Measurements from ENCODE around the gene DAZAP2.
"Not testable (repeated sequence)": the region's sequence is repeated elsewhere in the genome, so short reads cannot be mapped to it uniquely, and the experiment has no call there.

Gene DAZAP2

GRCh38 chr12:51214895-51215294, 23.7 kb upstream of the DAZAP2 start:
- Histone ChIP-seq H3K4me3 (ENCODE audit: low read depth in 1 of 5, low read length in 5 of 5) (no peak overlapping the region), H3K4me1 (ENCODE audit: control insufficient read depth in 5 of 5, insufficient read depth in 5 of 5, low read length in 5 of 5) (peaks cover 3 to 25% (median 21%) of the 10 kb centered on the region in 5 donors), H3K36me3 (ENCODE audit: control insufficient read depth in 5 of 5, insufficient read depth in 5 of 5, low read length in 5 of 5) (peaks cover 0 to 9% (median 2%) of the 10 kb centered on the region in 5 donors), H3K9me3 (ENCODE audit: control insufficient read depth in 5 of 5, low read length in 5 of 5) (no peaks in the 10 kb centered on the region), H3K9ac (ENCODE audit: low read length in 5 of 5) (no peak overlapping the region), H3K27ac (ENCODE audit: low read depth, low read length) (no peak overlapping the region), H3K27me3 (ENCODE audit: control insufficient read depth in 5 of 5, insufficient read depth in 4 of 5, low read length in 5 of 5) (no peaks in the 10 kb centered on the region)

DNA sequence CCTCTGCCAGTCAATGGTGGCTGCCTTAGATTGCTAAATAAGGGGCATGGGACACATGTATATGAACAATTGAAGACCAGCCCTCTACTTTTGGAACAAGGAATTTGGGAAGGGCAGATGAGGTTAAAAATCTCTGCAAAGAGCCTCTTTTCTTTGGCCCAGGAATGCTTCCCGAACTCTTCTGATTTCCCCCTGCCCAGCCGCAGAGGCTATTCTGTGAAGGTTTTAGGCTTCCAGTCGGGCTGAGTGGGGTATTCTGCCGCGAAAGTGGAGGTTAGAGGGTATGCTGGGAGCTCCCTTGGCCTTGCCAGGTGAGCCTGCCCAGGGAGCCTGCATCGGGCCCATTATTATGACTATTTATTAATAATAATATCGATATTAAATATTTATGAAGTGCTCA, 22.0 kb upstream of the DAZAP2 start:
- no peaks in the 10 kb centered on the region for H3K27me3 ChIP-seq (ENCODE audit: control insufficient read depth in 5 of 5, insufficient read depth in 4 of 5, low read length in 5 of 5)
- H3K36me3 ChIP-seq (ENCODE audit: control insufficient read depth in 5 of 5, insufficient read depth in 5 of 5, low read length in 5 of 5) = peaks cover 0 to 3% (median 2%) of the 10 kb centered on the region in 5 donors
- H3K4me1 ChIP-seq (ENCODE audit: control insufficient read depth in 5 of 5, insufficient read depth in 5 of 5, low read length in 5 of 5) = peaks cover 3 to 23% (median 21%) of the 10 kb centered on the region in 5 donors
- no peaks in the 10 kb centered on the region for H3K9me3 ChIP-seq (ENCODE audit: control insufficient read depth in 5 of 5, low read length in 5 of 5)
- H3K27ac ChIP-seq (ENCODE audit: low read depth, low read length) = peak overlapping the region; percentile 65
- H3K4me3 ChIP-seq (ENCODE audit: low read depth in 1 of 5, low read length in 5 of 5) = peak overlapping the region; percentile 40 to 91 (median 85)
- H3K9ac ChIP-seq (ENCODE audit: low read length in 5 of 5) = peak overlapping the region in 4 of 5 donors; percentile 59 to 88 (median 81)

- Histone ChIP-seq H3K4me1 (ENCODE audit: control insufficient read depth in 5 of 5, insufficient read depth in 5 of 5, low read length in 5 of 5) (peaks cover 3 to 23% (median 21%) of the 10 kb centered on the region in 5 donors), H3K36me3 (ENCODE audit: control insufficient read depth in 5 of 5, insufficient read depth in 5 of 5, low read length in 5 of 5) (peaks cover 0 to 3% (median 2%) of the 10 kb centered on the region in 5 donors), H3K9me3 (ENCODE audit: control insufficient read depth in 5 of 5, low read length in 5 of 5) (no peaks in the 10 kb centered on the region), H3K9ac (ENCODE audit: low read length in 5 of 5) (peak overlapping the region in 4 of 5 donors; percentile 59 to 92 (median 89)), H3K4me3 (ENCODE audit: low read depth in 1 of 5, low read length in 5 of 5) (peak overlapping the region; percentile 40 to 91 (median 86)), H3K27me3 (ENCODE audit: control insufficient read depth in 5 of 5, insufficient read depth in 4 of 5, low read length in 5 of 5) (no peaks in the 10 kb centered on the region), H3K27ac (ENCODE audit: low read depth, low read length) (peak overlapping the region; percentile 95)
These were observed 21.3 kb upstream of the DAZAP2 start for GRCh38 chr12:51217133-51217967.

DNA sequence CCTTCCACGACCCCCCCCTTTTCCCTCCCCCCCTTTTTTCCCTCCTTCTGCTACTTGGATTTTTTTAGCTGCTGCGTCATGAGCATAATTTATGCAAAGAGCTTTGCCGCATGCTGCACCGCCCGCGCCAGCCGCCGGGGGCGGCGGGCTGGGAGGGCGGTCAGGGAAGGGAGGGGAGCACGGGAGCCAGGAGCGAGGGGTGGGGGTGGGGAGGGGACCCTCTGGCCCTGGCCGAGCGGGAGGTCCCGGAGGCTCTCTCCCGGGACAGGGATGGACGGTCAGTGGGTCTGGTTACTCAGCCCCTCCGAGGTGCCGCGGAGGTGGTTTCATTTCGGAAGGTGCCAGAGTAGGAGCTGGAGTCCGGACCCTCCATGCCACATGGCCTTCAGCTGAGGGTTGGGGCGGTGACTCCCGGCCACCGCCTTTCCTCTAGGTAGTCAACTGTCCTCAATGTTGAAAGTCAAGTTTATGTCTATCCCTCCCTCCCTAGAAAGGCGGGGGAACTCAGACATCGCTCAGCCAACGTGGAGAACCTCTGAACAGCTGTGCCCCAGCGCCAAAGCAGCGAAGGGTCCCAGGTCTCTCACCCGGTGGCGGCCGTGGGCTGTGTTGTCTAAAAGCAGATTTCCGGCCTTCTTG, 20.5 kb upstream of the DAZAP2 start, which contains the start of gene POU6F1:
POU6F1 (minus strand) TSS at position 95 of the 639 bp plus-strand sequence. CDS start 11,226 bp downstream, outside the sequence.
- Histone ChIP-seq H3K9ac (ENCODE audit: low read length in 5 of 5) (peak within 1 kb of the TSS; percentile 84 to 94 (median 92)), H3K36me3 (ENCODE audit: control insufficient read depth in 5 of 5, insufficient read depth in 5 of 5, low read length in 5 of 5) (peaks cover 0 to 3% (median 2%) of the 10 kb centered on the region in 5 donors), H3K27ac (ENCODE audit: low read depth, low read length) (peak within 1 kb of the TSS; percentile 95), H3K4me3 (ENCODE audit: low read depth in 1 of 5, low read length in 5 of 5) (peak within 1 kb of the TSS; percentile 81 to 91 (median 86)), H3K4me1 (ENCODE audit: control insufficient read depth in 5 of 5, insufficient read depth in 5 of 5, low read length in 5 of 5) (peaks cover 3 to 26% (median 21%) of the 10 kb centered on the region in 5 donors), H3K27me3 (ENCODE audit: control insufficient read depth in 5 of 5, insufficient read depth in 4 of 5, low read length in 5 of 5) (no peaks in the 10 kb centered on the region), H3K9me3 (ENCODE audit: control insufficient read depth in 5 of 5, low read length in 5 of 5) (no peaks in the 10 kb centered on the region)

GRCh38 chr12:51218607-51219161, 19.9 kb upstream of the DAZAP2 start:
- no peaks in the 10 kb centered on the region for H3K9me3 ChIP-seq (ENCODE audit: control insufficient read depth in 5 of 5, low read length in 5 of 5)
- H3K27ac ChIP-seq (ENCODE audit: low read depth, low read length) = peak overlapping the region; percentile 95
- peaks cover 3 to 26% (median 21%) of the 10 kb centered on the region in 5 donors for H3K4me1 ChIP-seq (ENCODE audit: control insufficient read depth in 5 of 5, insufficient read depth in 5 of 5, low read length in 5 of 5)
- H3K4me3 ChIP-seq (ENCODE audit: low read depth in 1 of 5, low read length in 5 of 5) = peak overlapping the region; percentile 81 to 91 (median 86)
- peaks cover 0 to 3% (median 2%) of the 10 kb centered on the region in 5 donors for H3K36me3 ChIP-seq (ENCODE audit: control insufficient read depth in 5 of 5, insufficient read depth in 5 of 5, low read length in 5 of 5)
- peak overlapping the region; percentile 84 to 94 (median 92) for H3K9ac ChIP-seq (ENCODE audit: low read length in 5 of 5)
- no peaks in the 10 kb centered on the region for H3K27me3 ChIP-seq (ENCODE audit: control insufficient read depth in 5 of 5, insufficient read depth in 4 of 5, low read length in 5 of 5)

- no peak overlapping the region for H3K27ac ChIP-seq (ENCODE audit: low read depth, low read length)
These were observed 19.3 kb upstream of the DAZAP2 start for GRCh38 chr12:51219322-51219721.

DNA sequence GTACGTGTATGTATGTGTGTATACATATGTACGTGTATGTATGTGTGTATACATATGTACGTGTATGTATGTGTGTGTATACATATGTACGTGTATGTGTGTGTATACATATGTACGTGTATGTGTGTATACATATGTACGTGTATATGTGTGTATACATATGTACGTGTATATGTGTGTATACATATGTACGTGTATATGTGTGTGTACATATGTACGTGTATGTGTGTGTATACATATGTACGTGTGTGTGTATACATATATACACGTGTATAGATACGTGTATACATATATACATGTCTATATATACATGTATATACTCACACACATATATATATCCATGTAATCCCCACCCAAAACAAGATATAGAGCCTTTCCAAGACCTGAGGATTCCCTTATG, 18.8 kb upstream of the DAZAP2 start:
- H3K9me3 ChIP-seq (ENCODE audit: control insufficient read depth in 5 of 5, low read length in 5 of 5); H3K27me3 ChIP-seq (ENCODE audit: control insufficient read depth in 5 of 5, insufficient read depth in 4 of 5, low read length in 5 of 5); H3K36me3 ChIP-seq (ENCODE audit: control insufficient read depth in 5 of 5, insufficient read depth in 5 of 5, low read length in 5 of 5); H3K27ac ChIP-seq (ENCODE audit: low read depth, low read length); H3K9ac ChIP-seq (ENCODE audit: low read length in 5 of 5); H3K4me3 ChIP-seq (ENCODE audit: low read depth in 1 of 5, low read length in 5 of 5): not testable (repeated sequence)
- H3K4me1 ChIP-seq (ENCODE audit: control insufficient read depth in 5 of 5, insufficient read depth in 5 of 5, low read length in 5 of 5) = peaks cover 3 to 26% (median 21%) of the 10 kb centered on the region in 5 donors

More at GRCh38 chr12:51219322-51219721, 19.3 kb upstream of the DAZAP2 start:
- no peaks in the 10 kb centered on the region for H3K27me3 ChIP-seq (ENCODE audit: control insufficient read depth in 5 of 5, insufficient read depth in 4 of 5, low read length in 5 of 5)
- H3K4me3 ChIP-seq (ENCODE audit: low read depth in 1 of 5, low read length in 5 of 5) = peak overlapping the region in 2 of 5 donors; percentile 81 to 89
- H3K4me1 ChIP-seq (ENCODE audit: control insufficient read depth in 5 of 5, insufficient read depth in 5 of 5, low read length in 5 of 5) = peaks cover 3 to 26% (median 21%) of the 10 kb centered on the region in 5 donors
- no peak overlapping the region for H3K9ac ChIP-seq (ENCODE audit: low read length in 5 of 5)
- no peaks in the 10 kb centered on the region for H3K9me3 ChIP-seq (ENCODE audit: control insufficient read depth in 5 of 5, low read length in 5 of 5)
- H3K36me3 ChIP-seq (ENCODE audit: control insufficient read depth in 5 of 5, insufficient read depth in 5 of 5, low read length in 5 of 5) = peaks cover 0 to 2% (median 0%) of the 10 kb centered on the region in 5 donors

GRCh38 chr12:51222461-51222860, 16.2 kb upstream of the DAZAP2 start:
- Histone ChIP-seq H3K4me1 (ENCODE audit: control insufficient read depth in 5 of 5, insufficient read depth in 5 of 5, low read length in 5 of 5) (peaks cover 3 to 17% (median 11%) of the 10 kb centered on the region in 5 donors), H3K27ac (ENCODE audit: low read depth, low read length) (no peak overlapping the region), H3K4me3 (ENCODE audit: low read depth in 1 of 5, low read length in 5 of 5) (peak overlapping the region in 3 of 5 donors; percentile 26 to 44 (median 26)), H3K9ac (ENCODE audit: low read length in 5 of 5) (no peak overlapping the region), H3K9me3 (ENCODE audit: control insufficient read depth in 5 of 5, low read length in 5 of 5) (no peaks in the 10 kb centered on the region), H3K27me3 (ENCODE audit: control insufficient read depth in 5 of 5, insufficient read depth in 4 of 5, low read length in 5 of 5) (no peaks in the 10 kb centered on the region), H3K36me3 (ENCODE audit: control insufficient read depth in 5 of 5, insufficient read depth in 5 of 5, low read length in 5 of 5) (no peaks in the 10 kb centered on the region)

GRCh38 chr12:51224625-51225024, 14.0 kb upstream of the DAZAP2 start:
- H3K27me3 ChIP-seq (ENCODE audit: control insufficient read depth in 5 of 5, insufficient read depth in 4 of 5, low read length in 5 of 5) = no peaks in the 10 kb centered on the region
- no peaks in the 10 kb centered on the region for H3K36me3 ChIP-seq (ENCODE audit: control insufficient read depth in 5 of 5, insufficient read depth in 5 of 5, low read length in 5 of 5)

More at GRCh38 chr12:51224625-51225024, 14.0 kb upstream of the DAZAP2 start:
- Histone ChIP-seq H3K27ac (ENCODE audit: low read depth, low read length) (no peak overlapping the region), H3K4me3 (ENCODE audit: low read depth in 1 of 5, low read length in 5 of 5) (no peak overlapping the region), H3K9me3 (ENCODE audit: control insufficient read depth in 5 of 5, low read length in 5 of 5) (no peaks in the 10 kb centered on the region), H3K4me1 (ENCODE audit: control insufficient read depth in 5 of 5, insufficient read depth in 5 of 5, low read length in 5 of 5) (peaks cover 0 to 3% (median 0%) of the 10 kb centered on the region in 5 donors), H3K9ac (ENCODE audit: low read length in 5 of 5) (no peak overlapping the region)

All from subcutaneous abdominal adipose tissue (tissue), 5 donors.